Daoy (cell line): ENCODE results near the gene TSC22D4. TPM values are rescaled to one million over a fixed set of nuclear protein-coding genes. Genes with fewer than 3 reads are reported as not detected.
"Not testable (repeated sequence)": the region's sequence is repeated elsewhere in the genome, so short reads cannot be mapped to it uniquely, and the experiment has no call there.

ENCODE experiments used
- DNase-seq: peaks from one replicate; pipeline ENCODE4 v3.0.0-alpha.2; 2015; ENCODE audit warnings: low read depth
- total RNA-seq: library from RNA; depleted of rRNA; stranded (reverse); fragments of >200 nt; shearing (Covaris generic); gene quantifications from 2 replicates; pipeline ENCODE4 v1.2.3, GENCODE V29; 2014

Gene TSC22D4
- total RNA-seq, 1 experiment from 2014 or later, result 36.6 TPM

DNA sequence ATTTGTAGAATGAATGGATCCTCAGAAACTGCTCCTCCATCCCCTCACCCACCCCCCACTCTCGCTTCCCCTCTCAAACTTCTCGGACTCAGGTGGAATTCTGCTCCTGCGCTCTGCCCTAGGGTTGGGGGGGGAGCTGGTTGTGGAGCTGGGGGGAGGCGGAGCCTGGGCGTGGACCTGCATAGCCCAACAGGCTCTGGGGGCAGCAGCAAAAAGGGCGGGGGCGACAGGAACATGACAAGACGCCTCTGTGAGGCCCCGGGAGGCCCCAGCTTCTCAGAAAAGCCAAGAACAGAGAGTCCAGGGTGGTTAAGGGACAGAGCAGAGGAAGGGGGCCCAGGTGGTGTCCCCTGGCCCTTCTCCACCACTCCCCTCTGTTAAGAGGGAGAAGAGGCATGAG, 3.5 kb downstream of the TSC22D4 start:
- DNase-seq, result no peak

DNA sequence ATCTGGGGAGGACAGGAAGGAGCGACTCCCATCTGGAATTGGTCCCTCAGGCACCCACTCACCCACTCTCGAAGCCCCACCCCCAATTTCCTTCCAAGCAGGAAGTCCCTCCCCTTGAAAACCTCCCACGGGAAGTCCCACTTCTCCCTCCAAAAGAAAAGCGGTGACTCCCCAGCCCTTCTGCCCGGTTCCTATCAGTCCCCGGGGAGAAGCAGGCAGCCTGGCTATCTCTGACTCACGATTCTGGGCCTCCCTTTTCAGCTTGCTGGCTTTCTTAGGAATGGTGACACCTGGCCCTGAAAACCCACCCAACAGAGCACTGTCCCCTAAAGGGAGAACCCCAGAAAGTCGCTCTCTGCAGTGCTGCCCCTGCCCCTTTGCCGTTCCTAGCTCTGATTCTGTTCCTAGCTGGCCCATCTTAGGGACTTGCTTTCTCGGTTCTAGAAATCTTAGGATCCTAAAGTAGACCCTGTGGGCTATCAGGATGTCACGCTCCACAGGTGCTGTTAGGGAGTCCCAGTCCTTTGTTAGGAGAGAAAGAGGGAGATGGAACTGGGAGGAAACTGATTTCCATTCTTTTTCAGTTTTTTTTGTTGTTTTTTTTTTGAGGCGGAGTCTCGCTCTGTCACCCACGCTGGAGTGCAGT, 6.0 kb downstream of the TSC22D4 start:
- peak; percentile 83 for DNase-seq

DNA sequence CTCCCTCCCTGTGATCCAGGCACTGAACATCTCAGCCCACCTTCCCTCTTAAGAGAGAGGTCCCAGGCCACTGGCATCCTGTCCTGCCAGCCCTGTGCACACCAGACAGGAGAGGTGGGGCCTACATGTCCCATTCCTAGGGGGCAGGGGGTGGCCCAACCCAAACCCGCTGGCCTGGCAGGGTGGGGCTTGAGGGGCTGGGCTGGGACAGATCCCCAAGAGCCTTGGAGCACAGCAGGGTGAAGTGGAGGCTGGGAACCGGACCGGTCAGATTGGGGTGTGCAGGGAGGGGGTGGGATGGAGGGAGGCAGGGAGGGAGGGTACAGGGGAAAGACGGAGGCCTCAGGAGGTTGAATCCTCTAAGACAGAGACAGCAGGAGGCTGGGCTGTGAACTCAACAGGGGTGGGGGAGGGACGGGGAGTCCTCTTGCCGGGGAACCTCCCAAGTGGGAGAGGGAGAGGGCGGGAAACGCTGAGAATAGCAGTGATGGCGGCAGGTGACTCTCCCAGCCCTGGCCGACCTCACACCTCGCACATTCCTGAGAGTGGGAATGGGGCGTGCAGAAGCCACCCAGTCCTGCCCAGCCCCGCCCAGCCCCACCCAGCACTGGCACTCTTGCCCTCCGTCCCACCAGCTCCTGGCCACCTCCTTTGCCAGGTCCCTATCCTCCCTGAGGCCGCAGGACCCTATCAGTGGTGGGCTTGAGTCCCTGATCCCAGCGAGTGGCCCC, 6.7 kb downstream of the TSC22D4 start:
- DNase-seq, result no peak

DNA sequence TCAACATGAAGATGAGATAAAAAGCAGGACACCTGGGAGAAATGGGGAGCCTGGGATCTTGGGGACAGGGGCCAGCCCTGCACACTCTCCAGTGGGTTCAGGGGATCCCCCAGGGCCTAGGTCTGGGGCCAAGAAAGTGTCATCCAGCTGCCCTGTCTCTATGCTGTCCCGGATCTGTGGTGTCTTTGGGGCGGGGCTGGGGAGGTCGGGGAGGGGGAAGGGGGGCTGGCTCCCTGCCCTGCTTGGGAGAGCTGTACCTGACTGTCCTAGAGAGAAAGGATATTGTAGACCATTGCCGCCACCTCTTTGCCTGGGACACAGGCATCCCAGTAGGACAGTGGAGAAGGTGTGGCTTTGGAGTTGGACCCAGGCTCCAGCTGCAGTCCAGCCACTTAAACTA, 8.0 kb downstream of the TSC22D4 start:
- no peak for DNase-seq

DNA sequence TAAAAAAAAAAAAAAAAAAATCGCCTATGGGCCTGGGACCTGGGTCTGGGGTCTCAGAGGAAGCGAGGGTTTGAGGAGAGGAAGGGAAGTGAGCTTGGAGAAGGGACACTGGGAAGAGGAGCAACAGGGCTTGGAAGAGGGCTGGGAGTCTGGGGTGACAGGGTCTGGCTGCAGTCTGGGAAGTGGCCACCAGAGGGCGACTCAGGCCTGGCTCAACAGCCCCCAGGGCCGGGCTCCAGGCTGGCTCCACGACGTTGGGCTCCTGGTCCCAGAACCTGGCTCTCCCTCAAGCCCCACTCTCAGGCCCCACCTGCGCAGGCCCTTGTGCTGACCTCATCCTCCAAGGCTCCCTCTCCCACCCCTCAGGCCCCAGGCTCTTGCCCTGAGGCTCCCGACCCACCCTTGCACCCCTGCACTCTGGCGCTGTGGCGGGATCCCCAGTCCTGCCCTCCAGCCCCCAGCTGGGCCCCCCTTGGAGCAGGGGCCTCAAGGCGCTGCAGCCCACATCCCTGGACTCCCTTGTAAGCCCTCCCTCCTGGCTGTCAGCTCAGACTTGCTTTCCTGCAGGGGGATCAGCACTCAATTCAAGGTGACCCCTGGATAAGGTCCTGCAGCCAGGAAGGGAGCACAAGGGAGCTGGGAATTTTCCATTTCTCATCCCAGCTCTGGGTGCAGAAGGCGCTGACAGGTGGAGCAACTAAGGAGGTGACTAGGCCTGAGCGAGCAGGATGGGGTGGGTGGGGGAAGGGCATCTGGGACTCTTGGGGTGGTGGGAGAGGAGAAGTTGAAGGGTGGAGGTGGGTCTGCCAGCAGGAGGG, 9.6 kb downstream of the TSC22D4 start:
- peak; percentile 90 for DNase-seq

DNA sequence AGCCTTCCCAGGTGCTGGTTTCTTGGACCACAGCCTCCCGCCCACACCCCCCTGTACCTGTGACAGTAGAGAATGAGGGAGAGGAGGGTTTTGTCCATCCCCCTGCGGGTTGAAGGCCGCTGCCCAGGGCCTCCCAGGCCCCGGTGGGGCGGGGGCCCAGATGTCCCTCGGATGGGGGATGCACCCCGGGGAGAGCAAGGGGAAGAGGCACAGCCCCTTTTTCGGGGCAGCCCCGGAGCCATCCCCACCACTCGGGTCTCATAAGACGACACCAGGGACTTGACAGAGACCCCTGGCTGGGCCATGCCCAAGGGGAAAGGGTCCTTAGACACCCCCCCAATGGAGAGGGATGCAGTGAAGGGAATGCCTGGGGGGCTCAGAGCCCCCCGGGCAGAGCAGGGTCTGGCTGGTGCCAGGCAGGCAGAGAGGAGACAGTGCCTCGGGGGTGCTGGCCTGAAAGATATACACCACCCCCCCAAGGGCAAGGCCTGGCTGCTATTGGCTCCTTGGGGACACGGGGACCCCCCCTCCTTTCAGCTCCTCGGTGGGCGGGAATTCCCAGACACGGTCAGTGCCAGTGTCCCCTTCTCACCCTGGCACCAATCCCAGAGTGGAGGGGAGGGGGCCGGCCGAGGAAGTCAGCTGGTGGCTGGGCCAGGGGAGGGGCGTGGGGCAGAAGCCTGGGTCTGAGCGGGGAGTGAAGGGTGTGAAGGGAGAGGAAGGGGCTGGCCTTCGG, 11.2 kb downstream of the TSC22D4 start:
- no peak for DNase-seq

DNA sequence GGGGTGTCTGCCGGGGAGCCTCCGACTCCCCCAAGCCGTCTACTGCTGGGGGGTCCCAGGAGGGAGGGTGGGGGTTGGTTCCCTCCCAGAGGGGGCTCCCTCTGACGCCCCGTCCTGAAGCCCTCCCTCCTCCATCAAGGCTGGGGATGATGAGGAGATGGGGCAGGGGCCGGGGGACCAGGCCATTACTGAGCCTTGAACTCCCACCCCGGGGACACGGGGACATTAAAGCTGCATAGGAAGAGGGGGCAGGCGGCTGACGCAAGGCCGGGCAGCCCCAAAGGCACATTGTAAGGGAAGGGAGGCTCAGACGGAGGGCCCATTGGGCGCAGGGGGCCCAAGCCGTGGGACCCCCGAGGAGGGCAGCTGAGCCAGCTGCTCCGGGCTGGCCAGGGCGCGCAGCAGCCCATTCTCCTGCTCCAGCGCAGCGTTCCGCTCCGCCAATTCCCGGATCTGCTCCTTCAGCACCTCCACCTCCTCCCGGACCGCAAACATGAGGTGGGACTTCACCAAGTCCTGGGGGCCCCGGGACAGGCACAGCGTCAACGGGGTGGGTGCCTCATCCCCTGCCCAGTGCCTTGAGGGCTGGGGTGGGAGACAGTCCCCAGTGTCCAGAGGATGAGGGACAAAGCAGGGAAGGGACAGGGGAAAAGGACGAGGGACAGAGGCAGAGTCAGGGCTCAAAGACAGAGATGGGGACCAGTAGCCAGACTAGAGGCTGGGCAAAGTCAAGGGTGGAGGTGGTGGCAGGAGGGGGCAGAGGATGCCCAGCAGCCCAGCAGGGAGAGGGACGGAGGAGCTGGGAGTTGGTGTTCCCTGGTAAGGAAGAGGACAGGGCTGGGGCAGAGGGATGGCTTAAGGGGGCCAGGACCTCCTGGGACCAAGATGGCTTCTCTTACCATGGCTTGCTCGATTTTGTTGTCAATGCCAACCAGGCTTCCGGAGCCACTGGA, 12.1 kb downstream of the TSC22D4 start:
- DNase-seq, result no peak

DNA sequence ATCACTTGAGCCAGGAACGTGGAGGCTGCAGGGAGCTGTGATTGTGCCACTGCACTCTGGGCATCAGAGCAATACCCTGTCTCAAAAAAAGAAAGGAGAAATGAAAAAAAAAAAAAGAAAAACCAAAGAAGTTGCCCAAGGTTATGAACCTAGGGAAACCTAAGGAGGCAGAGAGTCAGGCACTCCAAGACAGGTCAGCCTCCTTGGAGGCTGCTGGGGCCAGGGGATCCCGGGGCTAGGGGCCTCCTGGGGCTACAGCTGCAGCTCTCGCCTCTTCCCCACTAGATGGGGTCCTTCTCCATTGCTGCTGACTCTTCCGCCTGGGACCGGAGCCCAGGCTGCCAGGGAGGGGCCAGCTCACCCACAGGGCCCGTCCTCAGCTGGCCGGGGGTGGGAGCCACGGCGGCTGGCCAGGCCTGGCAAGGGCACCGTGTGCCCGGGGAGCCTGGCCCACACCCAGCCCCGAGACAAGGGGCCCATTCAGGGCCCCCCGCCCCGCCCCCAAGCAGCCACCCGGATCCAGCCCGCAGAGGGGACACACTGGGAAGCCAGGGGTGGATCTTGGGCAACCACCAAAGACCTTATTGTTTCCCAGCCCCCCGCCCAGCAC, 13.2 kb downstream of the TSC22D4 start:
- DNase-seq, result peak; percentile 91

DNA sequence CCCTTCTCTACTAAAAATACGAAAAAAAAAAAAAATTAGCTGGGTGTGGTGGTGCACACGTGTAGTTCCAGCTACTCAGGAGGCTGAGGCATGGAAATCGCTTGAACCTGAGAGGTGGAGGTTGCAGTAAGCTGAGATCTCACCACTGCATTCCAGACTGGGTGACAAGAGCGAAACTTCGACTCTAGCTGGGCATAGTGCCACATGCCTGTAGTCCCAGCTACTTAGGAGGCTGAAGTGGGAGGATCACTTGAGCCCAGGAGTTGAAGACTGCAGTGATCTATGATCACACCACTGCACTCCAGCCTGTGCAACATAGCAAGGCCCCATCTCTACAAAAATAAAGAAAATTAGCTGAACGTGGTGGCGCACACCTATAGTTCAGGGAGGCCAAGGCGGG, 13.7 kb downstream of the TSC22D4 start:
- no peak for DNase-seq

DNA sequence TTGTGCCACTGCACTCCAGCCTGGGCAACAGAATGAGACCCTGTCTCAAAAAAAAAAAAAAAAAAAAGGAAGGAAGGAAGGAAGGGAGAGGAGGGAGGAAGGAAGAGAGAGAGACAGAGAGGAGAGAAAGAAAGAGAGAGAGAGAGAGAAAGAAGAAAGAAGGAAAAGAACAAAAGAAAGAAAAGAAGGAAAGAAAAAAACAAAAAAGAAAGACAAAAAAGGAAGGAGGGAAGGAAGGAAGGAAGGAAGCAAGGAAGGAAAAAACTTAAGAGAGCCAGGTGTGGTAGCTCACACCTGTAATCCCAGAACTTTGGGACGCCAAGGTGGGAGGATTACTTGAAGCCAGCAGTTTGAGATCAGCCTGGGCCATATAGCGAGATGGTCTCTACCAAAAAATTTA, 14.2 kb downstream of the TSC22D4 start:
- DNase-seq, result no peak

DNA sequence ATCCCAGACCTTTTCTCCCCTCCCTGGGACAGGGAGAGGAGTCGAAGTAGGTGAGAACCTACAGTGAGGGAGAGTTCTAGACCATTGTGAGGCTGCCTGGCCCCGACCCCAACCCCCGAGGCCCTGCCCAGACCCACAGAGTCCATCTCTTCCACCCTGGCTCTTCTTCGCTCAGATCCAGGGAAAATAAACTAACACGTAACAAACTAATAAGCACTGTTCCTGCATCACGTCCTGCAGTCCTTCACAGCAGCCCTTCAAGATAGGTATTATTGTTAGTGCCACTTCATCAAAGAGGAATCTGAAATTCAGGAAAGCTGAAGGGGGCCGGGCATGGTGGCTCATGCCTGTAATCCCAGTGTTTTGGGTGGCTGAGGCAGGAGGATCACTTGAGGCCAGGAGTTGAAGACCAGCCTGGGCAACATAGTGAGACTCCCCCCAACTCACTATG, 14.8 kb downstream of the TSC22D4 start, which contains the start of gene SPACDR:
Gene SPACDR, minus strand, starts transcription at position 51 of the 451 bp plus-strand sequence. CDS start 235 bp downstream, outside the sequence.
- no peak for DNase-seq

DNA sequence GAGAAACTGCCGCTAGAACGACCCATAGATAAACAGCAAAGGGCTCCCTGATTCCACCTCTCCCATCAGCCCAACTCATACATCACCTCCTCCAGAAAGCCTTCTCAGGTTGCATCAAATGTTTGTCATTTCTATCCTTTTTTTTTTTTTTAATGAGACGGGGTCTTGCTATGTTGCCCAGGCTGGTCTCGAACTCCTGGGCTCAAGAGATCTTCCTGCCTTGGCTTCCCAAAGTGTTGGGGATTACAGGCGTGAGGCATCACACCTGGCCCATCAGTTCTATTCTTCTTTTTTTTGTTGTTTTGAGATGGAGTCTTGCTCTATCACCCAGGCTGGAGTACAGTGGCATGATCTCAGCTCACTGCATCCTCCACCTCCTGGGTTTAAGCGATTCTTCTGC, 22.0 kb downstream of the TSC22D4 start:
- DNase-seq, result no peak

DNA sequence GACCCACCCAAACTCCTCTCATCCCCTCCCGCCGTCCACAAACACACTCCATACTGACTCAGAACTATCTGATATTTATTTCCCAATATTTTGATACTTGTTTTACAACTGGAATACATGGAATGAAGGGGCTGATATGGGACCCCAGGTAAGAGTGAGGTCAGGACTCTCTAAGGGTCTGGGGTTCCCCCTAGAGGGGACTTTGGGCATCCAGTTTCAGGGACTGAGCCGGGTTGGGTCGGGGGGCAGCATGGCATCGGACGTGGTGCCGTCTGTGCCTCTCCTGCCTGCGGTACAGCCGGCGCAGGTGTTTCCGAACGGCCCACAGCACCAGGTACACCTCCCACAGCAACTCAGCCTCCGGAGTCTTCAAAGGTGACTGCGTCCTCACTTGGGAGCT, 22.5 kb downstream of the TSC22D4 start:
- DNase-seq, result no peak

DNA sequence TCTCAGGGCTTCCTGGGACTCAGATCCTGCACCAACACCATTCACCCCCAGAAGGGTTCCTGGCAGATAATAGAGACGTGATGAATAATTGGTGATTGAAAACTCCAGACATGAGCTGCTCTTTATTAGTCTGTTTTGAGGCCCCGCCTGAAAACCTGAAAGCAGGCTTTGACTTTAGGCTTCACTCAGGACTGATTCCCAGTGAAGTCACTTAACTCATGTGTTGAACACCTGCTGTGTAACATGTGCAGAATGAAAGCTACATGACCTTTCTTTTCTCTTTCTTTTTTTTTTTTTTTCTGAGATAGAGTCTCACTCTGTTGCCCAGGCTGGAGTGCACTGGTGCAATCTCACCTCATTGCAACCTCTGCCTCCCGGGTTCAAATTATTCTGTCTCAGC, 23.8 kb downstream of the TSC22D4 start:
- DNase-seq, result no peak

DNA sequence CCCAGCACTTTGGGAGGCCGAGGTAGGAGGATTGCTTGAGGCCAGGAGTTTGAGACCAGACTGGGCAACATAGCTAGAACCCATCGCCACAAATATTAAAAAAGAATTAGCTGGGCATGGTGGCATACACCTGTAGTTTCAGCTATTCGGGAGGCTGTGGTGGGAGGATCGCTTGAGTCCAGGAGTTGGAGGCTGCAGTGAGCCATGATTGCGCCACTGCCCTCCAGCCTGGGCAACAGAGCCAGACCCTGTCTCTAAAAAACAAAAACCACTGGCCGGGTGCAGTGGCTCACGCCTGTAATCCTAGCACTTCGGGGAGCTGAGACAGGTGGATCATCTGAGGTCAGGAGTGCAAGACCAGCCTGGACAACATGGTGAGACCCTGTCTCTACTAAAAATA, 25.2 kb downstream of the TSC22D4 start:
- DNase-seq, result not testable (repeated sequence)

DNA sequence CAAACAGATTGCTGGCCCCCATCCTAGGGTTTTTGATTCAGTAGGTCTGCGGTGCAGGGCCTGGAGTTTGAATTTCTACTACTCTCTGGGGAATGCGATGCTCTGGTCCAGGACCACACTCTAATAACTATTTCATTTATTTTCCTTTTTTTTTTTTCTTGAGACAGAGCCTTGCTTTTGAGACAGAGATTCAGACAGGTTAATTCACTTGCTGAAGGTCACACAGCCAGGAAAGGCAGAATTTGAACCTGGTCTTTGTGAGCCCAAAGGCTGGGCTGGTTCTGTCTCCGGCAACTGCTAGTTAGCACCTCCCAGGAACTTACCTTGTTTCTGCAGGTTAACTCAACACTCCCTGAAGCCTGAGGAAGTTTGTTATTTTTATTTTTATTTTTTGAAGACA, 26.5 kb downstream of the TSC22D4 start:
- DNase-seq, result no peak

DNA sequence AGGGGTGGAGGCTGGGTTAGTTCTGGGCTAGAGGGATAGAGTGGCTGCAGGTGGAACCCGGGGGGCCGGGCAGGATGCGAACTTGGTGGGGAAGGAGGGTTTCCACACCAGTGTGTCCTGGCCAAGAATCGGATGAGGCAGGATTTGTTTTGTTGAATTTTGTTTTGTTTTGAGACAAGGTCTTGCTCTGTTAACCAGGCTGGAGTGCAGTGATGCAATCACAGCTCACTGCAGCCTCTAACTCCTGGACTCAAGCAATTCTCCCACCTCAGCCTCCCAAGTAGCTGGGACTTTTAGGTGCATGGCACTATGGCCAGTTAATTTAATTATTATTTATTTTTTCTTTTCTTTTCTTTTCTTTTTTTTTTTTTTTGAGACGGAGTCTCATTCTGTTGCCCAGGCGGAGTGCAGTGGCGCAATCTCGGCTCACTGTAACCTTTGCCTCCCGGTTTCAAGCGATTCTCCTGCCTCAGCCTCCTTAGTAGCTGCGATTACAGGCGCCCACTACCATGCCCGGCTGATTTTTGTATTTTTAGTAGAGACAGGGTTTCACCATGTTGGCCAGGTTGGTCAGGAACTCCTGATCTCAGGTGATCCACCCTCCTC, 29.7 kb downstream of the TSC22D4 start:
- no peak for DNase-seq

DNA sequence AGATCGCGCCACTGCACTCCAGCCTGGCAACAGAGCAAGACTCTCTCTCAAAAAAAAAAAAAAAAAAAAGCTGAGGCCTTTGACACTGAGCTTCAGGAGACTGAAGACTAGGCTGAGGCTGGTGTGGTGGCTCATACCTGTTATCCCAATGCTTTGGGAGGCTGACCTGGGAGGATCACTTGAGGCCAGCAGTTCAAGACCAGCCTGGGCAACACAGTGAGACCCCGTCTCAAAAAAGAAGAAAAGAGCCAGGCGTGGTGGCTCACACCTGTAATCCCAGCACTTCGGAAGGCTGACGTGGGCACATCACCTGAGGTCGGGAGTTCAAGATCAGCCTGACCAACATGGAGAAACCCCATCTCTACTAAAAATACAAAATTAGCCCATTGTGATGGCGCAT, 31.7 kb downstream of the TSC22D4 start:
- not testable (repeated sequence) for DNase-seq

DNA sequence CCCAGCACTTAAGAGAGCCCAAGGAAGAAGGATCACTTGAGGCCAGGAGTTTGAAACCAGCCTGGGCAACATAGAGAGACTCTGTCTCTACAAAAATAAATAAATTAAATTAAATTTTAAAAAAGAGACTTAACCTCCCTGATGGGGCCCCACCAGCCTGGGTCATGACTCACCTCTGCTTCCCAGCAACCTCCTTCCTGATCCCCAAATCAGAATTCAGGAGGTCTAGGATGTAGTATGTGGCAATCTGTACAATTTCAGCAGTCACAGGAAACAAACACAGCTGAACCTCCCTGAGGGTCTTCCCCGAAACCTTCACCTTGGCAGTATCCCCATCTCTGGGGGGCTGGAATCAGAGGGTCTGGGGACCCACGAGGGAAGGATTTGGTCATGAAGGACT, 33.0 kb downstream of the TSC22D4 start:
- no peak for DNase-seq
